ENCODE data around the gene SERTAD2.

- TF ChIP-seq CTCF (conservative IDR thresholded peaks at IDR 0.05): no peak
- no peak for TF ChIP-seq ZFX (IDR thresholded peaks at IDR 0.05)
Measured at GRCh38 chr2:64625299-64626145, 28.2 kb downstream of the SERTAD2 start.

Data from C4-2B (cell line).